HK-2 (cell line): ENCODE measurements around the gene GRB10.

Experiments used
- DNase-seq: peaks from one replicate; pipeline ENCODE4 v3.0.0-alpha.2; 2018; ENCODE audit not compliant: unreplicated experiment

Gene GRB10

GRCh38 chr7:50688226-50688590, 94.5 kb downstream of the GRB10 start:
- no peak for DNase-seq

GRCh38 chr7:50687575-50688225, 95.0 kb downstream of the GRB10 start:
- DNase-seq = no peak

GRCh38 chr7:50687096-50687495, 95.6 kb downstream of the GRB10 start:
- no peak for DNase-seq

- DNase-seq = no peak
Observed at GRCh38 chr7:50685135-50686065, 97.3 kb downstream of the GRB10 start.

- no peak for DNase-seq
Observed at GRCh38 chr7:50684713-50685075, 98.0 kb downstream of the GRB10 start.

GRCh38 chr7:50684011-50684712, 98.5 kb downstream of the GRB10 start:
- DNase-seq = no peak

- no peak for DNase-seq
Observed at GRCh38 chr7:50682573-50682972, 100.1 kb downstream of the GRB10 start.

- no peak for DNase-seq
Observed at GRCh38 chr7:50682079-50682478, 100.6 kb downstream of the GRB10 start.

GRCh38 chr7:50681432-50682045, 101.2 kb downstream of the GRB10 start:
- DNase-seq = no peak

- no peak for DNase-seq
Observed at GRCh38 chr7:50679218-50680007, 103.3 kb downstream of the GRB10 start.

- DNase-seq = no peak
Observed at GRCh38 chr7:50678586-50678985, 104.1 kb downstream of the GRB10 start.

- DNase-seq = no peak
Observed at GRCh38 chr7:50677638-50677996, 105.1 kb downstream of the GRB10 start.

- DNase-seq = no peak
Observed at GRCh38 chr7:50676740-50677637, 105.7 kb downstream of the GRB10 start.

GRCh38 chr7:50676079-50676478, 106.6 kb downstream of the GRB10 start:
- no peak for DNase-seq

GRCh38 chr7:50674896-50675835, 107.5 kb downstream of the GRB10 start:
- DNase-seq = no peak

GRCh38 chr7:50674299-50674698, 108.4 kb downstream of the GRB10 start:
- DNase-seq = no peak

- DNase-seq = no peak
Observed at GRCh38 chr7:50673096-50673495, 109.6 kb downstream of the GRB10 start.

- DNase-seq = no peak
Observed at GRCh38 chr7:50672045-50672444, 110.7 kb downstream of the GRB10 start.

- DNase-seq = no peak
Observed at GRCh38 chr7:50671386-50671785, 111.3 kb downstream of the GRB10 start.
